GM21515 (cell line): Measurements from ENCODE around the gene TMEM126B.
"Not testable (repeated sequence)": the region's sequence is repeated elsewhere in the genome, so short reads cannot be mapped to it uniquely, and the experiment has no call there.

Experiments used
- ATAC-seq: cut with Tn5 transposase; IDR thresholded peaks from one replicate; pipeline ENCODE4 v1.9.1; 2021; ENCODE audit not compliant: unreplicated experiment

TMEM126B gene

DNA sequence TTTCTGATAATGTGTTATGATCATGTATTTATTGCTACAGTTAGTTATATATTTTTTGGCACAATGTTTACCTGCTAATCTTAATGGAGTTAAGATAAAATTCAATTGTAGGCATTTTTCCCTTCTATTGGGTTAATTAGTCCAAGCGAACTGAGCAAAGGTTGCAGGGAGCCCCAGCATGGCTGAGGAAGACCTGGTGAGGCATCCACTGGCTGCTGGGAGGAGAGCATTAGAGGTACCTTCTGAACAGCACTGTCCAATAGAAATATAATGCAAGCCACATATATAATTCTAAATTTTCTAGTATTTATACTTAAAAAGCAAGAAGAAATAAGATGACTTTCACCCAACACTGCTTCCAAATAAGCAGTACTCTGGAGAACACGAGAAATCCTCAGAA lies 18.7 kb downstream of the TMEM126B start:
- peak; percentile 10 for ATAC-seq

DNA sequence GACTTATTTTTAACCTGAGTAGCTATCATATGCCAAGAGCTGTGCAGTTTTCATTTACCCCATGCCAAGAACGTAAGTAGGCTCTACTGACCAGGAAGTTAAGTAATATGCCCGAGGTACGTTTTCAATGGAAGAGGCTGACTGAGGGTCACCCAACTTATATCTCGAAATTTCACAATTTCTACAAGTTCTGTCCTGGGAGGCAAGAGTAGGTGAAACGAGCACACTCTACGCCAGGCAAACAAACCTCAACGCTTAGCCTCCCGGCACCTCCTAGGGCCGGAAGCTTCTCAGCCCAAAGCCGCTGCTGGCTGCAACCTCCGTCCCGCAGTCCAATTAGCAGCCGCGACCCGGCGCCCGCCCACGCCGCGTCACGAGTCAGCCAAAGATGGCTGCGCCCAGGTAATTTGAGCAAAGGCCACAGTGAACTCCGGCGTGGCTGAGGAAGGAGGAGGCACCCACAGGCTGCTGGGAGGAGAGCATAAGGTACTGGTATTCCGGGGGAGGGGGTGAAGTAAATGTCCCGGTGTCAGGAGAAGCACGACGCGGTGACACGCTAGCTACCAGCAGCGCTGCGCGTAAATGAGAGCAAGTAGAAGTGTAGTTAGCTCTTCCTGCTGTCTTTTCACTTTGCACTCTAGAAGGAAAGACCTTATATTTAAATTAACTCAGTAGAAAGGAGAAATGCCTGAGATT lies 19.4 kb downstream of the TMEM126B start, which contains the start of gene TMEM126A:
TSS of gene TMEM126A (plus strand) at position 364 of the 696 bp plus-strand sequence. CDS start 2,289 bp downstream, outside the sequence.
- ATAC-seq = peak; percentile 100

DNA sequence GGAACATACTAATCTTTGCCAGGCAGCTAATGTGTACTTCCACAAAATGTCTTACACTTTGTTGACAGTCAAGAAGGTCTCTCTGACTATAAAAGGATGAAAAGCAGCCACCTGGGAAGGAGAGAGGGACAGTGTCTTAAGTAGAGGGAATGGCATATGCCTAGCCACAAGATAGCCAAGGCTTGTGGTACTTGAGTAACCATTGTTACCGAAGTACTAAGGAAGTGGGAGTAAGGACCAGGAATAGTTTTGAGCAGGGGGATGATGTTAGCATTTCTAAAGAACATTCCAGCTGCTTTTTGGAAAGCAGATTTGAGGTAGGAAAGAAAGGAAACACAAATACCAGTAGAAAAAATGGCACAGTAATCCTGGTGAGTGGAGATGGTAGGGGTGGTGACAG lies 22.7 kb downstream of the TMEM126B start:
- ATAC-seq = no peak

DNA sequence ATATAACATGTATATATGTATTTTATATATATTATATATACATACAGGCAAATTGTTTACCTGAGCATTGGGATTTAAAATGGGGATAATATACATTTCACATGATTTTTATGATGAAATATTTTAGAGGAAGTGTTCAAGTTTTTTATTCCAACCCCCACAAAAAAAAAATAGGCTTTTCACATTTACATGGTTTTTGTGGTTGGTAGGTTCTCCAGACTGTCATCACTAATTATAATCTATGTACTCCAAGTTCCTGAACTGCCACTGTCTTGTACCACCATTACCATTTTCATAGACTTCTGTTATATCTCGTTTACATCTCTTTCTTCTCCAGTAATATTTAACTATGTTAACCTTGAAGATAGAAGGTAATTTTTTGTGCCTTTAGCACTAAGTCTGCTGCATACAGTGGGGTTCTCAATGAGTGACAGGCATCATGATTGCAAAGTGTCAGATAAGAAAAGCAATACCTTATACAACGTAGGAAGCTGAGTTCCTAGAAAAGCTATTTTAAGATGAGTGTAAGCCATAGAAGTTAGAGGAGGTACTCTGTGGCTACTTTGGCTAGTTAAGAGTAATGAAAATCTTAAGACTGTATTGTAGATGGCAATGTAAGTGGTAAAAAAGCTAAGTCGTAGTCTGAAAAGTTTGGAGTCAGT lies 24.5 kb downstream of the TMEM126B start:
- no peak for ATAC-seq

DNA sequence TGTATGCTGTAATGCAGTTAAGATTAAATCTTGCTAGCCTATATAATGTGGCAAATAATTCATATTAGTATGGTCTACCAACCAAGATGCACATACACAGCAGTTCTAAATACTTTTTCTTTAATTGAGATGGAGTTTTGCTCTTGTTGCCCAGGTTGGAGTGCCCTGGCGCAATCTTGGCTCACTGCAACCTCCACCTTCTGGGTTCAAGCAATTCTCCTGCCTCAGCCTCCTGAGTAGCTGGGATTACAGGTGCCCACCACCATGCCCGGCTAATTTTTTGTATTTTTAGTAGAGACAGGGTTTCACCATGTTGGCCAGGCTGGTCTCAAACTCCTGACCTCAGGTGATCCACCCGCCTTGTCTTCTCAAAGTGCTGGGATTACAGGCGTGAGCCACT lies 25.9 kb downstream of the TMEM126B start:
- ATAC-seq = not testable (repeated sequence)

DNA sequence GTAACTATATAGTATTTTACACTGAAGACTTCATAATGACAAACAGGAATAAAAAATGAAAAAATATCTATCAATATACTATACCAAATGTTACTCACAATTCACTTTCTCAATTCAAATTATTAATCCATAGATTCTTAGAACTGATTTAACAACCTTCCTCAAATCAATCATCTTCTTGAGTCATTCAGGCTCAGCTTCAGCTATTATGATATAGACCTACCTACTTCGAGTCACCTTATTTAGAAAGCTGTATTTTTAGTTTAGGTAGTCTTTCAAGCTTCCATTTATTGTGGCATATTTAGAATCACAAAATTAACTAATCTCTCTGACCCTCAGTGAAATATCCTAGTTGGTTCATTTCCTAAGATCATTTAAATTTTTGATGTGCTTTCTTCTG lies 28.4 kb downstream of the TMEM126B start:
- no peak for ATAC-seq

DNA sequence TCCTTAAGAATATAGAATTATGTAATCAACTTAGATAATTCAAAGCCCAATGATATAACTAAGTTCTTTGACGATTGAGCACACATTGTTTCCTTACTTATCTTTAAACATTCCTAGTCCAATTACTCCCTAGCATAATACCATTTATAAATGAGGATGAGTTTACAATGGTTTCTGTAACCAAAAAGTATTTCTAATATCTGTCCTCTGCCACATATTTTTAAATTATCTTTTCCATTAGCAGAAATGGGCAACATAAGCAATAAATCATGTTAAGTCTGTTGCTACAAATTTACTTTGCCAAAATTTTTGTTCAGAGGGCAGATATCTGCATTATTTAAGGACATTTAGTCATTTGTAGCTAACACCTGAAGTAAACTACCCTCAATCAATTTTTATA lies 29.8 kb downstream of the TMEM126B start:
- ATAC-seq = no peak

DNA sequence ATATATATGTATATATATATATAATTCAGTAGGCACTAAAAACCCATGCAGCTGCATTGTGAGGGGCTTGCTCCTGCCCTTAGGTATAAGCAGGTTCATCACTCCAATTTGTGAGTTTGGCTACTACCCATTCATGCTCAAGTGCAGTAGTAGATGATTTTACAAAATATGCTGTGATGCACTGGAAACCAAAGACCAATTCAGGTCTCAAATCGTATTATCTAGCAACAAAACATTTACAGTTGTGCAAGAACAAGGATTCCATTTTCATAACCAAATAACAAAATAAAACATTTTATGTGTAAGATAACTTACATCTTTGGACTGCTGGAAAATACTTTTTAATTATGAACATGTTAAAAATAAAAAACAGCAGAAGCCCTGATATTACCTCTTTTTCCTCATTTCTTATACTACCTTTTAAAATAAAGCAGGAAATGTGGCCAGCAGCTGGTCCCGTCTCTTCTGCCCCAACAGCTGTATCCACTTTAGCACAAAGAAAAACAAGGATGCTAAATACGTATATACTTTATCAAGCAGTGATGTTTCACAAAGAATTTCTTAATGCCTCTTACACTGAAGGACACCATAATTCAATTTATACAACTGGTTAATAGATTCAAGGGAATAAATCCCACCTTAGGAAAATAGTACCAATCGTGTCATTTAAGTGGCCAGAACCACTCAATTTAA lies 33.7 kb downstream of the TMEM126B start:
- ATAC-seq = no peak

DNA sequence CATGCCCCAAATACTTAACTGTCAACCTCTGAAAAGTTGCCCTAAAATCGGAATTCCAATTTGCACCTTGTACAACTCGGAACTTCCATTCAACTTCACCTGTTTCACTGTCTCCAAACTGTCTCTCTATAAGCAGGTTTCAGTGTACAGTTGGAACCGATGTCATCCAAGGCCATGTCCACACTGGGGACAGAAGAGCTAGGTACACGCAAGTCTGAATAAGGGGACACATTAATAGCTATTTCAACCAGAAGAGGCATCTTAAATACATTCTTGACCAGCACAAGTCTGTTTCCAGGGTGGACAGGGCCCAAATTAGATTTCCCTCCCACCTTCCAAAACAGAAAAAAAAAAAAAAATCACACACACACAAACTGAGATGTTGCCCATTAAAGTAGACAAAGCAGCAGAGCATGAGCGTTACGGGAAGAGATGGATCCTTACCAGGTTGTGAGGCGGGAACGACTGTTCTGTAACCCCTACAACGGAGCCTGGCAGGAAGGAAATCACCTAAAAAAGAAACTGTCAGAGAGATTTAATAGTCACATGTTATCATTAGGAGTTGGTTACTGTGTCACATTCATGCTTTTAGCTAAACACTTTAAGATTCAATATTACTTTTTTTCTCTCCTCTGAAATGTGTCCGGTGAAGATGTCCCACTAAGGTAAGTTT lies 34.8 kb downstream of the TMEM126B start:
- ATAC-seq = no peak

DNA sequence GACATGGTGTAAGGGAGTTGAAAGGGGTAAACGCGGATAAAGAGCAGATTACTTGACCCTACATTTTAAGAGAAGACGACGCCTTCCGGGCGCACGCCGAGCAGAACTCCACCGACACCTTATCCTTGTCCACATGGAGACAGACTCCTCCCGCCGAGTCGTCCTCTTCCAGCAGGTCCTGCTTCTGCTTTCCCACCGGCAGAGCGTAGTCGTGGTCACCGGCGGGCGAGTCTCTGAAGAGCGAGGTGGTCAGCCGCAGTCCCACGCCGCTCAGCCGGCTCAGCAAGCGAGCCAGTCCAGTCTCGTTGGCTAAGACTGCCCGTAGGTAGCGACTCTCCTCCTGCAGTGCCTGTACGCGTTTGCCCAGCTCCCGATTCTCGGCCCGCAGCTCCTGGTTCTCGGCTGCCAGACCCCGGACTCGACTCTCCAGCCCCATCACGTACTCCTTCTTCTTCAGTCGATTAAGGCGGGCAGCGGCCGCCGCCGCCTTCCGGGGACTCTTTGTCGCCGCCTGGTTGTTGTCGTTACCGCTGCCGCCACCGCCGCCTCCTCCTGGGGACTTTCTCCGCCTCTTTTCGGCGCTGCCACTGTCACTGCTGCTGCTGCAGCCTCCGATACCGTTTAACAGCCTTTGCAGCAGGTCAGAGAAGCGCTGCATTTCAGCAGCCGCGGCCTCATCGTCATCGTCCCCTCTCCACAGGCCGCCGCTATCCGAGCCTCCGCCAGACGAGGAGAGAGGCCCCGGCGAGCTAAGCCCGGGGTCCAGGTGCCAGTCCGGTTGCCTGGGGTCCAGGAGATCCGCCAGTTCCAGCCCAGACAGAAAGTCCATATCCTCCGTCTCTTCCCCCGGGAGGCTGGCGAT lies 35.6 kb downstream of the TMEM126B start:
- peak; percentile 77 for ATAC-seq

DNA sequence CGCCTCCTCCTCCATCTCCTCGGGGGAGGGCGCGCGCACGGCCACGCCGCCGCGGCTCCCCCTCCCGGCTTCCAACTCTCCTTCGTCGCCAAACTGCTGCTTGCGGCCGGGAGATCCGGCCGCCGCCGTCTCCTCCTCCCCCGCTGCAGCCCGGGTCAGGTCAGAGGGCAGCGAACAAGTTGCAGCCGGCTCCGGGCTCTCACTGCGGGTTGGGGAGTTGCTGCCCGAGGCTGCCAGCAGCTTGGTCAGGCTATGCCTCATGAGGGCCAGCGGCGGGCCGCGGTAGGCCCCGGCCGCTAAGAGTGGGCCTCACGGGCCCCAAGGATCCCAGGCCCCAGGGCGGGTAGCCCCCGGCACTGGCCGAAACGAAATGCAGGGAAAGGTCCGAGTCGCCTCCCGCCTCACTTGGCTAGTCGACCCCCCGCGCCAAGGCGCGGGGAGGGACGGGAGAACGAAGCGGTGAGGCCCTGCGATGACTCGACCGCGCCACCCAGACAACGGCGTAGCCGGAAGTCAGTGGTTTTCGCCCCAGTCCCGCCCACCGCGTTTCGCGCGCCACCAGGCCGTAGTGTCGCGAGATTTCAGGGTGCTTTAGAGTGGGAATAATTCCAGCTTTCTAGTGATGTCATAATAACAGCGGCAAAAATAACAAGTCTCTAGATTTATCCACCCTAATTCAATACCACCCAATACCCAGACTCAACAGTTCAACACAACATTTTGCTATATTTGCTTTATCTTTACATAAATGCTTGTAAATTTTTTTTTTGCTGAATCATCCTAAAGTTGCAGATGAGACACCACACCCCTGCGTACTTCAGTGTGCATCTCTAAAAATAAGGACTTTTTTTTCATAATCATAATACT lies 36.5 kb downstream of the TMEM126B start, which contains the start of gene CREBZF:
TSS of gene CREBZF (minus strand) at position 515 of the 867 bp plus-strand sequence. CDS start at position 261, 254 bp downstream.
- peak; percentile 91 for ATAC-seq

DNA sequence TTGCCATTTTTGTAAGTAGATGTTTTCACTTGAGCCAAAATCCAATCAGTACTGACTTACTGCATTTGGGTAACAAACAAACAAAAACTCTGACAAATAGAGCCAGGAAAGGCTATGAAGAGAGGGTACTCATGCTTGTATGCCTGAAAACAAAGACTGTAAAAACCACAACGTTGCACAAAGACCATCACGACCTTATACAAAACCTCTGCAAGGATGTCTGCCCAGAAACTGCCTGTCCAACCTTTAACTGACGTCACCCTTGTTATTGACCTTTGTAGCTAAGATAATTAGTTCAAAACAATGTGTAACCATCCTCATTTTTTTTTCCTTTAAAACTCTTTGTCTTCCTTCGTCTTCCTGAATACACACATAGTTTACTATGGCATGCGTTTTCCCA lies 37.3 kb downstream of the TMEM126B start:
- ATAC-seq = no peak

DNA sequence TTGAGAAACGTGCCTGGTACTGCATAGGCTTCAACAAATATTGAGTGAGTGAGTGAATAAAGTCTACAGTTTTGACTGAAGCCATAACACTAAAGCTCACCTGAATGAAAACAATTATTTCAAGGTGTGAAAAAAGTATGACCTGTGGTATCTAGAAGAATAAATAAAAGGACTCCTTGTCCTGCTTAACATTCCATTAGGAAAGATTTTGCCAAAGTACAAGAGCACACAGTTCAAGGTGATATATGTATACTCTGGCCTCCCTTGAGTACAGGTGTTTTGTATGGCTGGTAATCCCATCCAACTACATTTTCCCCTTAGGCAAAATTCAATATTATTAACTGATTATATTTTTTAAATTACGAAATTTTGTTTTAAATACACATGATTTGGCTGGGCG lies 38.3 kb downstream of the TMEM126B start:
- no peak for ATAC-seq

DNA sequence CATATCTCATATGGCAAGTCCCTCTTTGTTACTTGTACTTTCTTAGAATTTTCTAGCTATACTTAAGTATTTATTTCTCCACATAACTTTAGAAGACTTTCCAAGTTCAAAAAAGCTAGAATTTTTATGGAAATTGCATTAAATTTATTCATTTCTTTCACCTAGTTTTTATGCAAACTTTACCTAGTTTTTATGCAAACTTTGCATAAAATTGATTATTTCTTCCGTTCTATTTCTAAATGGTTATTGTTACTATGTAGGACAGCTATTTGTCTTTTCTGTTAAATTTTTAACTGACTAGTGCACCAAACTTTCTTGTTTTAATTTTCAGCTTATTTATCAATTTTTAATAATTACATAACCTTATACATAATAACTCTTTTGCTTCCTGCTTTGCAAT lies 39.8 kb downstream of the TMEM126B start:
- ATAC-seq = no peak

DNA sequence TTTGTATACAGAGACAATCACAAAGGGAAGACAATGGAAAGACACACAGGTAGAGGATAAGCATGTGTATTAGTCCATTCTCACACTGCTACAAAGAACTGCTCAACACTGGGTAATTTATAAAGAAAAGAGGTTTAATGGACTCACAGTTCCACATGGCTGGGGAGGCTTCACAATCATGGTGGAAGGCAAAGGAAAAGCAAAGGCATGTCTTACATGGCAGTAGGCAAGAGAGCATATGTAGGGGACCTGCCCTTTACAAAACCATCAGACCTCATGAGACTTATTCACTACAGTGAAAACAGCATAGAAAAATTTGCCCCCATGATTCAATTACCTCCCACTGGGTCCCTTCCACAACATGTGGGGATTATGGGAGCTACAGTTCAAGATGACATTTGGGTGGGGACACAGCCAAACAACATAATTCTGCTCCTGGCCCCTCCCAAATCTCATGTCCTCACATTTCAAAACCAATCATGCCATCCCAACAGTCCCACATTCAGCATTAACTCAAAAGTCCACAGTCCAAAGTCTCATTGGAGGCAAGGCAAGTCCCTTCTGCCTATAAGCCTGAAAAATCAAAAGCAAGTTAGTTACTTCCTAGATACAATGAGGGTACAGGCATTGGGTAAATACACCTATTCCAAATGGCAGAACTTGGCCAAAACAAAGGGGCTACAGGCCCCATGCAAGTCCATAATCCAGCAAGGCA lies 42.7 kb downstream of the TMEM126B start:
- ATAC-seq = not testable (repeated sequence)

DNA sequence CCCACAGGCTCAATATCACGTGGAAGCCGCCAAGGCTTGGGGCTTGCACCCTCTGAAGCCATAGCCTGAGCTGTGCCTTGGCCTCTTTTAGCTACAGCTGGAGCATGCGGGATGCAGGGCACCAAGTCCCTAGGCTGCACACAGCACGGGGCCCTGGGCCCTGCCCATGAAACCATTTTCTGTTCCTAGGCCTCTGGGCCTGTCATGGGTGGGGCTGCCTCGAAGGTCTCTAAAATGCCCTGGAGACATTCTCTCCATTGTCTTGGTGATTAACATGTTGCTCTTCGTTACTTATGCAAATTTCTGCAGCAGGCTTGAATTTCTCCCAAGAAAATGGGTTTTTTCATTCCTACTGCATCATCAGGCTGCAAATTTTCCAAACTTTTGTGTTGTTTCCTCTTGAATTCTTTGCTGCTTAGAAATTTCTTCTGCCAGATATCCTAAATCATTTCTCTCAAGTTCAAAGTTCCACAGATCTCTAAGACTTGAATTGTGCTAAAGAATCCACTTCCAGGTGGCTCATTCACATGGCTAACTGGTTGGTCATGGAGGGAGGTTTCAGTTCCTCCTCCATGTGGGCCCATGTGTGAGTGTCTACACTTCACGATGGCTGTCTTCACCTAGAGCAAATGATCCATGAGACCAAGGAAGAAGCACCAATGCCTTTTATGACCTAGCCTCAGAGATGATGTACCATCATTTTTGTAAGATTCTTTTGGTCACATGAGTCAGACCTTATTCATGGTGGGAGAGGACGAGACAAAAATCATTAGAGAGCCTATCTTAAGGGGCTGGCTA lies 43.9 kb downstream of the TMEM126B start:
- no peak for ATAC-seq

DNA sequence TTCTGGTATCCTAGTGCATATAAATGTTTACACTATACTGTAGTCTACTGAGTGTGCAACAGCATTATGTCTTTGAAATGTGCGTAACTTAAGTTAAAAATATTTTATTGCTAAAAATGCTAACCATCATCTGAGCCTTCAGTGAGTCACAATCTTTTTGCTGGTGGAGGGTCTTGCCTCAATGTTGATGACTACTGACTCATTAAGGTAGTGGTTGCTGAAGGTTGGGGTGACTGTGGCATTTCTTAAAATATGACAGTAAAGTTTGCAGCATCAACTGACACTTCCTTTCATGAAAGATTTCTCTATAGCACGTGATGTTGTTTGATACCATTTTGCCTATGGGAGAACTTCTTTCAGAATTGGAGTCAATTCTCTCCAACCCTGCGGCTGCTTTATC lies 45.0 kb downstream of the TMEM126B start:
- no peak for ATAC-seq

DNA sequence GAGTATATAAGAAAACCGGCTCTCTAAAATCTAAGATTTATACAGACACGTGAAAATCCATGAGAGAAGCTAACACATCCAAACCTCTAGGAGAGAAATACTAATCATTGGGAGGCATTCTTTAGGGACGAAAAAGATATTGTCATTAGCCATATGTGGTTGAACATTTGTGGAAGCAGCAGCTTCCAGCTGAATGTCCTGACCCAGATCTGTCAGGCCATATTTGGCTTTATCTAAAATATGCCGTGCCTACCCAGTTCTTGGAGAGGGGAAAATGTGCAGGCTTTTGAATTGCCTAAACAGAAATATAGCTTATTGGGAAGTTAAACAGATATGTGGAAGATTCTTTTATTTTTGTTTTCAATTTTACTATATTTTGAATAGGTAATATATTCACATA lies 51.2 kb downstream of the TMEM126B start:
- ATAC-seq = no peak
